NCI-H1105 treated with DMSO at 0.1 percent for 48 hours (cell line): ENCODE data around the gene FCHO1.

Experiments
- DNase-seq: peaks from one replicate; lab custom pipeline; 2025; lab: John Stamatoyannopoulos, UW

FCHO1 gene

GRCh38 chr19:17831419-17831888 lies 80.2 kb downstream of the FCHO1 start:
- DNase-seq, result no peak

GRCh38 chr19:17832443-17833208 lies 81.3 kb downstream of the FCHO1 start:
- DNase-seq, result no peak

GRCh38 chr19:17834350-17835181 lies 83.3 kb downstream of the FCHO1 start:
- DNase-seq, result no peak

GRCh38 chr19:17835182-17836006 lies 84.1 kb downstream of the FCHO1 start:
- peak; percentile 11 for DNase-seq

- DNase-seq, result no peak
These were observed 85.3 kb downstream of the FCHO1 start for GRCh38 chr19:17836530-17836929.

GRCh38 chr19:17837972-17838371 lies 86.7 kb downstream of the FCHO1 start:
- DNase-seq, result no peak
